OCI-LY3 (cell line): ENCODE measurements around the gene SIRT4.

Experiments used
- H2AFZ ChIP-seq: fragments of 200-600, 300-600 bp; shearing (Covaris generic); 2 replicates; pipeline ENCODE4 v1.6.0; 2014; ENCODE audit warnings: antibody characterized with exemption, low read depth, low read length
- H3K27ac ChIP-seq: fragments of 200-600, 300-600 bp; sonication (generic); 2 replicates; pipeline ENCODE4 v1.5.1; 2014; ENCODE audit warnings: mild to moderate bottlenecking, low read length, moderate library complexity, mixed read lengths
- H3K27me3 ChIP-seq: fragments of 200-600, 300-600 bp; sonication (generic); 2 replicates; pipeline ENCODE4 v1.6.1; 2014; ENCODE audit warnings: low read depth, low read length, mixed read lengths
- H3K36me3 ChIP-seq: fragments of 200-600, 300-600 bp; sonication (generic); replicated peaks from 2 replicates; pipeline ENCODE3; 2014; ENCODE audit warnings: low read depth, low read length, mixed read lengths
- H3K4me1 ChIP-seq: fragments of 300-600, 200-600 bp; sonication (generic); 2 replicates; pipeline ENCODE4 v1.6.1; 2014; ENCODE audit warnings: low read length, mixed read lengths
- H3K4me2 ChIP-seq: fragments of 200-600, 300-600 bp; sonication (generic); 2 replicates; pipeline ENCODE4 v1.6.1; 2014; ENCODE audit warnings: low read length, mixed read lengths
- H3K4me3 ChIP-seq: fragments of 300-600, 200-600 bp; sonication (generic); 2 replicates; pipeline ENCODE4 v1.5.1; 2014; ENCODE audit warnings: antibody characterized with exemption, mild to moderate bottlenecking, low read length, moderate library complexity
- H3K79me2 ChIP-seq: fragments of 300-600, 200-600 bp; shearing (Covaris generic); 2 replicates; pipeline ENCODE4 v1.6.1; 2014; ENCODE audit warnings: mild to moderate bottlenecking, low read length, mixed read lengths
- H3K9ac ChIP-seq: fragments of 300-600, 200-600 bp; shearing (Covaris generic); 2 replicates; pipeline ENCODE4 v1.6.0; 2014; ENCODE audit warnings: mild to moderate bottlenecking, low read length, moderate library complexity
- H3K9me3 ChIP-seq: fragments of 200-600, 300-600 bp; shearing (Covaris generic); 2 replicates; pipeline ENCODE4 v1.6.1; 2014; ENCODE audit warnings: low read length, mixed read lengths; ENCODE audit not compliant: insufficient read depth
- H4K20me1 ChIP-seq: fragments of 200-600, 300-600 bp; sonication (generic); 2 replicates; pipeline ENCODE4 v1.6.1; 2016; ENCODE audit warnings: low read length, mixed read lengths; ENCODE audit not compliant: insufficient read depth
- CTCF ChIP-seq: fragments of 200-600, 300-600 bp; sonication (generic); IDR thresholded peaks from 2 replicates; pipeline ENCODE4 v1.5.1; 2014; ENCODE audit warnings: antibody characterized with exemption, low read length, low read depth
- EZH2phosphoT487 ChIP-seq: fragments of 200-600 bp; shearing (Covaris generic); IDR thresholded peaks from 2 replicates; pipeline ENCODE4 v1.6.1; 2018; ENCODE audit warnings: antibody characterized with exemption, mixed run types, low read depth

Gene SIRT4

GRCh38 chr12:120283318-120283717 is 18.8 kb upstream of the SIRT4 start:
- Histone ChIP-seq H3K36me3 (no peaks in the 10 kb centered on the region), H3K4me2 (no peak overlapping the region), H4K20me1 (no peaks in the 10 kb centered on the region), H3K27ac (no peak overlapping the region), H3K27me3 (no peaks in the 10 kb centered on the region), H3K9me3 (0 out of 2 replicates have a peak, but pooled peaks cover 3% of the 10 kb centered on the region), H3K4me1 (no peaks in the 10 kb centered on the region), H3K4me3 (no peak overlapping the region), H2AFZ (no peak overlapping the region), H3K9ac (no peak overlapping the region), H3K79me2 (no peaks in the 10 kb centered on the region)
- TF ChIP-seq CTCF (no peak), EZH2phosphoT487 (no peak)

GRCh38 chr12:120284381-120284780 is 17.7 kb upstream of the SIRT4 start:
- Histone ChIP-seq H3K27me3 (no peaks in the 10 kb centered on the region), H3K4me3 (no peak overlapping the region), H3K4me1 (no peaks in the 10 kb centered on the region)

GRCh38 chr12:120286768-120287490 is 15.2 kb upstream of the SIRT4 start:
- H3K27me3 ChIP-seq = no peaks in the 10 kb centered on the region
- H4K20me1 ChIP-seq = no peaks in the 10 kb centered on the region
- H3K4me1 ChIP-seq = peaks cover 6% of the 10 kb centered on the region
- no peaks in the 10 kb centered on the region for H3K9me3 ChIP-seq
- H3K4me3 ChIP-seq = no peak overlapping the region
- TF ChIP-seq CTCF (no peak), EZH2phosphoT487 (no peak)
- H3K27ac ChIP-seq = no peak overlapping the region
- no peak overlapping the region for H3K4me2 ChIP-seq
- H2AFZ ChIP-seq = no peak overlapping the region
- no peaks in the 10 kb centered on the region for H3K79me2 ChIP-seq
- H3K36me3 ChIP-seq = no peaks in the 10 kb centered on the region
- H3K9ac ChIP-seq = no peak overlapping the region

More at GRCh38 chr12:120284381-120284780, 17.7 kb upstream of the SIRT4 start:
- H3K27ac ChIP-seq = no peak overlapping the region
- no peaks in the 10 kb centered on the region for H4K20me1 ChIP-seq
- H3K4me2 ChIP-seq = no peak overlapping the region
- no peak overlapping the region for H2AFZ ChIP-seq
- no peaks in the 10 kb centered on the region for H3K79me2 ChIP-seq
- no peak for TF ChIP-seq EZH2phosphoT487
- no peak for TF ChIP-seq CTCF
- no peaks in the 10 kb centered on the region for H3K36me3 ChIP-seq
- no peak overlapping the region for H3K9ac ChIP-seq
- H3K9me3 ChIP-seq = no peaks in the 10 kb centered on the region

GRCh38 chr12:120287491-120287890 is 14.6 kb upstream of the SIRT4 start:
- H3K9ac ChIP-seq = no peak overlapping the region
- H3K4me1 ChIP-seq = peaks cover 6% of the 10 kb centered on the region
- H3K27ac ChIP-seq = no peak overlapping the region
- H3K9me3 ChIP-seq = no peaks in the 10 kb centered on the region
- H3K27me3 ChIP-seq = no peaks in the 10 kb centered on the region
- H3K36me3 ChIP-seq = no peaks in the 10 kb centered on the region
- no peaks in the 10 kb centered on the region for H4K20me1 ChIP-seq
- no peak overlapping the region for H2AFZ ChIP-seq
- H3K79me2 ChIP-seq = no peaks in the 10 kb centered on the region
- H3K4me3 ChIP-seq = no peak overlapping the region
- H3K4me2 ChIP-seq = no peak overlapping the region
- no peak for TF ChIP-seq CTCF
- TF ChIP-seq EZH2phosphoT487 = no peak
